ENCODE data around the gene TACR1. TPM values are rescaled to one million over a fixed set of nuclear protein-coding genes. Genes with fewer than 3 reads are reported as not detected.

TACR1 gene
- total and polyA plus RNA-seq, 2 donors (not counting 1 experiment from before 2014, with no cell fraction given): 0.01 to 0.05 TPM

DNA sequence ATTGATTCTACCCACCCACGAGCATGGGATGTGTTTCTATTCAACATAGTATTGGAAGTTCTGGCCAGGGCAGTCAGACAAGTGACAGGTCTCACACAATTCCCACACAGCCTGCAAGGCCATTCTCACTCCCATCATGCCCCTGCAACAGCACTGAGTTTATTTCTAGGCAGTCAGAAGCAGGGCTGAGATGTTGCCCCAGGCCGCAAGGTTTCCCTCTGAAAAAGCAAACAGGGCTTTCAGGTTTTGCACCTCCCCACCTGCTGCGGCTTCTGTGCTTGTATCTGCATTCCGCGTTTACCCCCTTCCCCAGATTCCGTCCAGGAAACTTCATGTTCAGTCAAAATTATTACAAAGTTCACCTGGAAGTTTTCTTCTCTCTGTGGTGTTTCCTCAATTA, 9.4 kb upstream of the TACR1 start:
- Histone ChIP-seq H3K9me3 (ENCODE audit: control extremely low read depth in 1 of 3, control insufficient read depth in 2 of 3, insufficient read depth in 1 of 3, low read length in 2 of 3) (peaks cover 0 to 1% (median 0%) of the 10 kb centered on the region in 3 donors), H3K4me2 (replicated peaks; ENCODE audit: low read depth, low read length, poor library complexity, severe bottlenecking) (no peak overlapping the region), H3K9ac (ENCODE audit: low read length) (no peak overlapping the region), H3K27ac (ENCODE audit: low read length in 2 of 2) (no peak overlapping the region), H3K79me2 (ENCODE audit: control insufficient read depth, insufficient read depth, low read length) (no peaks in the 10 kb centered on the region), H3K27me3 (replicated peaks in 1 of 4; ENCODE audit: control extremely low read depth in 1 of 4, control insufficient read depth in 3 of 4, insufficient read depth in 4 of 4, low read length in 3 of 4) (no peaks in the 10 kb centered on the region), H3K4me1 (ENCODE audit: control insufficient read depth in 2 of 2, insufficient read depth in 2 of 2, low read length in 2 of 2) (peaks cover 0 to 7% of the 10 kb centered on the region in 2 donors), H3K36me3 (replicated peaks in 1 of 2; ENCODE audit: control extremely low read depth in 1 of 2, control insufficient read depth in 1 of 2, extremely low read depth in 1 of 2, insufficient read depth in 2 of 2, low read length in 1 of 2) (no peaks in the 10 kb centered on the region), H4K20me1 (ENCODE audit: control insufficient read depth, insufficient read depth, low read length, poor library complexity, severe bottlenecking) (no peaks in the 10 kb centered on the region), H2AFZ (ENCODE audit: insufficient read depth, low read depth, low read length, poor library complexity, severe bottlenecking) (no peak overlapping the region), H3K4me3 (ENCODE audit: control extremely low read depth in 1 of 5, extremely low read depth in 1 of 5, insufficient read depth in 1 of 5, low read depth in 2 of 5, low read length in 4 of 5) (no peak overlapping the region)
- 92% methylated on average over 5 of the region's 6 CpGs for WGBS (ENCODE audit: insufficient coverage)
- peaks cover 4% of the 10 kb centered on the region for H3K9me3 Mint-ChIP-seq (ENCODE audit: insufficient read depth)
- no peak for DNase-seq
- no peak overlapping the region for H3K27ac Mint-ChIP-seq
- intact Hi-C loops (cut with micrococcal nuclease): loop anchor here (10.0 kb wide), 1 partner anchor 396 kb away; no protein-coding TSS in a partner anchor
- peaks cover 12% of the 10 kb centered on the region for H3K4me1 Mint-ChIP-seq
- TF ChIP-seq CTCF (IDR thresholded peaks at IDR 0.05): no peak
- TF ChIP-seq EZH2 (IDR thresholded peaks at IDR 0.05; ENCODE audit: borderline replicate concordance, insufficient read depth, low read depth, low read length, poor library complexity, severe bottlenecking): no peak
- peaks cover 20% of the 10 kb centered on the region for H3K27me3 Mint-ChIP-seq
- ATAC-seq (ENCODE audit: low read depth): no peak
- ChIA-PET POLR2A (no interaction called here), CTCF (no interaction called here)
- no peak overlapping the region for H3K4me3 Mint-ChIP-seq

GRCh38 chr2:75204833-75205232, 5.5 kb upstream of the TACR1 start:
- no peak for TF ChIP-seq CTCF (IDR thresholded peaks at IDR 0.05)
- TF ChIP-seq EZH2 (IDR thresholded peaks at IDR 0.05; ENCODE audit: borderline replicate concordance, insufficient read depth, low read depth, low read length, poor library complexity, severe bottlenecking): no peak
- 77% methylated on average over 2 of the region's 3 CpGs for WGBS (ENCODE audit: insufficient coverage)
- Histone ChIP-seq H3K4me3 (ENCODE audit: control extremely low read depth in 1 of 5, extremely low read depth in 1 of 5, insufficient read depth in 1 of 5, low read depth in 2 of 5, low read length in 4 of 5) (no peak overlapping the region), H3K9me3 (ENCODE audit: control extremely low read depth in 1 of 3, control insufficient read depth in 2 of 3, insufficient read depth in 1 of 3, low read length in 2 of 3) (no peaks in the 10 kb centered on the region), H3K4me2 (replicated peaks; ENCODE audit: low read depth, low read length, poor library complexity, severe bottlenecking) (no peak overlapping the region), H3K36me3 (replicated peaks in 1 of 2; ENCODE audit: control extremely low read depth in 1 of 2, control insufficient read depth in 1 of 2, extremely low read depth in 1 of 2, insufficient read depth in 2 of 2, low read length in 1 of 2) (no peaks in the 10 kb centered on the region), H3K79me2 (ENCODE audit: control insufficient read depth, insufficient read depth, low read length) (no peaks in the 10 kb centered on the region), H2AFZ (ENCODE audit: insufficient read depth, low read depth, low read length, poor library complexity, severe bottlenecking) (no peak overlapping the region), H3K27me3 (replicated peaks in 1 of 4; ENCODE audit: control extremely low read depth in 1 of 4, control insufficient read depth in 3 of 4, insufficient read depth in 4 of 4, low read length in 3 of 4) (peaks cover 0 to 21% (median 14%) of the 10 kb centered on the region in 4 experiments), H3K27ac (ENCODE audit: low read length in 2 of 2) (no peak overlapping the region), H4K20me1 (ENCODE audit: control insufficient read depth, insufficient read depth, low read length, poor library complexity, severe bottlenecking) (no peaks in the 10 kb centered on the region), H3K4me1 (ENCODE audit: control insufficient read depth in 2 of 2, insufficient read depth in 2 of 2, low read length in 2 of 2) (peaks cover 11 to 18% of the 10 kb centered on the region in 2 donors), H3K9ac (ENCODE audit: low read length) (no peak overlapping the region)
- Mint-ChIP-seq H3K4me1 (peaks cover 18% of the 10 kb centered on the region), H3K27ac (no peak overlapping the region), H3K4me3 (no peak overlapping the region), H3K27me3 (peaks cover 35% of the 10 kb centered on the region), H3K9me3 (ENCODE audit: insufficient read depth) (no peaks in the 10 kb centered on the region)
- ChIA-PET CTCF (no interaction called here), POLR2A (no interaction called here)
- intact Hi-C loops (cut with micrococcal nuclease): loop anchor here (10.0 kb wide), 1 partner anchor 400 kb away; no protein-coding TSS in a partner anchor
- ATAC-seq (ENCODE audit: low read depth): no peak
- DNase-seq: peak; percentile 29

Measured in B cell (primary cell).